Globus pallidus (tissue), 1 donor: ENCODE results near the gene LBX1.

Source experiments
- DNase-seq: peaks from one replicate; pipeline ENCODE4 v3.0.0-alpha.2; 2015; ENCODE audit warnings: low spot score

The LBX1 gene

DNA sequence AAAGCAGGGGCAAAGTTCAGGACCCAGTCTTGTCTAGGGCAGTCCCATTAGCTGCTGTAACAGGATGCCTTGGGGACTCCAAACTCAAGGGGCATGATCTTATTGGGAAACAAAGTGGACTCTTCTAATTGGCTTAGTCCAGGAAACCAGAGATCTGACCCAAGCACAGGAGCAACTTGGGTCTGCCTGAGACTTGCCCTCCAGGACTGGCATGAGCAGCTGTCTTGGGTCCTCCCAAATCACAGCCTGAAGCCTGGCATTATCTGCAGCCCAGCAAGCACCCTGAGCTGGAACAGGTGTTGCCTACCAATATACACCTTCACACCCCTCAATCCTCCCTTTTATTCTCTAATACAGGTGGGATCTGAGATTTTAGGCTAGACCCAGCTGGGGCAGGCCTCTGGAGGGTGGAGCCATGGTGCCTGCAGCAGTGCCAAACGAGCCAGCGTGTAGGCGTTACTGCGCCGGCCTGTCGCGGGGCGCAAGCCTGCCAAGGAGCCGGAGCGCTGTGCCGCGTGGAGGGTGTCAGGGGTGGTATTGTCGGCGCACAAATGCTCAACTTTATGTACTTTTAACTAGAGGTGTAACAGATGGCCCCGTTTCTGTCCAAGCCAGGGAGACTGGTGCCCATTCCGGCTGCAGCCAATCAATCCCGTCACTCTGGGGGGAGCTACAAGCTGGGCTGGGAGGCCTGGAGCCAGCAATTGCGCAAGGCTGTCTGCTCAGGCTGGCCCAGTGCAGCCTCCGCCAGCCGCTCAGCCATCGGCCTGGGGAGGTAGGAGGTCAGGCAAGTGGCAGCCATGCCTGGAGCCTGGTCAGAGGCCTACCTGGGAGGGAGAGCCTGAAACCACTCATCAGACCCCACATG lies 12.8 kb upstream of the LBX1 start:
- DNase-seq = no peak

DNA sequence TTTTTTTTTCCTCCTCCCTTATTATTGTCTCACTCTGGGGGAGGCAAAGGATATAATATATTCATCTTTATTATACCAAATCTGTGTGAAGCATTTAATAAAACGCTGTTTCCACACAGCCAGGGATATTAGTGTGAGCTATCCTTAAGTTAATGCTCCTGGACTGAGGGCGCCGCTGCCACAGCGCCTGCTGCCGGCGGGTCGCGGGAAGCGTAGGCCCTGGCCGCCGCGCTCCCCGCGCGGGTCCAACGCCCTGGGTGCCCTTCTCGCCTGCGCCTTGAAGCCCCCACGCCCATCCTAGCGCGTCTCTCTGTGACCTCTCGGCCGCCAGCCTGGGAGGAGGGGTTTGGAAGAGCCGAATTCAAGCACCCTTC lies 9.5 kb upstream of the LBX1 start:
- no peak for DNase-seq

DNA sequence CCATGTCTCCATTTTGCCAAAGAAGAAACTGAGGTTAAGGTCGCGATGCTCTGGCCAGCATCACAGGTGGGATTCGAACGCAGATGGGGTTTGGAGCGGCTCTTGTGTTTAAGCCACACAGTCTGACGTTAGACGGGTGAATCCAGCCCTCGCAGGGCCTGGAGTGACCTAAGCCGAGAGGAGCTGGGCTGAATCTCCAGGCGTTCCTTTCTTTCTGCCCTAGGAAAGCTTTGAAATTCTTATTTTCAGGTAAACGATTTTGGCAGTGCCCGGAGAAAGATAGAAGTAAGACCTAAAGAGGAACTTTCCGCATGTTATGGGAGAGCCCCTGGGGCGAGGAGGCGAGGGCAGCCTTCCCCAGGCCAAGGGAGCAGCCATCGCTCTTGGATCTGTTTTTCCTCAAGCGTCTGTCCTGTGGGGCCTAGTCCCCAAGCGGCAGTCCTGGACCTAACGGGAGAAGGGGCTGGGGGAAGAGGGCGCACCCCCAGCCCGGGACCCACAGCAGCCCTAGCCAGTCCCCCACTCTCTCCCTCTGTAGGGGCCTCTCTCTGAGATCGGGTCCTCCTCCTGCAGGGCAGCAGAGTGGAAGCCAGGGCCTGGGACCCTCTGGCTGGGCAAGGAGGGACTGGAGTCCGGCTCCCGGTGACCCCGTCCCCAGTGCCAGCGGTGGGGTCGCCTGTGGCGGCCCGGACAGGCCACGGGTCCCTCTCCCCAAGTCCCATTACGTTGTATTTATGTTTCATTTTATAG lies 8.9 kb upstream of the LBX1 start:
- DNase-seq = no peak

DNA sequence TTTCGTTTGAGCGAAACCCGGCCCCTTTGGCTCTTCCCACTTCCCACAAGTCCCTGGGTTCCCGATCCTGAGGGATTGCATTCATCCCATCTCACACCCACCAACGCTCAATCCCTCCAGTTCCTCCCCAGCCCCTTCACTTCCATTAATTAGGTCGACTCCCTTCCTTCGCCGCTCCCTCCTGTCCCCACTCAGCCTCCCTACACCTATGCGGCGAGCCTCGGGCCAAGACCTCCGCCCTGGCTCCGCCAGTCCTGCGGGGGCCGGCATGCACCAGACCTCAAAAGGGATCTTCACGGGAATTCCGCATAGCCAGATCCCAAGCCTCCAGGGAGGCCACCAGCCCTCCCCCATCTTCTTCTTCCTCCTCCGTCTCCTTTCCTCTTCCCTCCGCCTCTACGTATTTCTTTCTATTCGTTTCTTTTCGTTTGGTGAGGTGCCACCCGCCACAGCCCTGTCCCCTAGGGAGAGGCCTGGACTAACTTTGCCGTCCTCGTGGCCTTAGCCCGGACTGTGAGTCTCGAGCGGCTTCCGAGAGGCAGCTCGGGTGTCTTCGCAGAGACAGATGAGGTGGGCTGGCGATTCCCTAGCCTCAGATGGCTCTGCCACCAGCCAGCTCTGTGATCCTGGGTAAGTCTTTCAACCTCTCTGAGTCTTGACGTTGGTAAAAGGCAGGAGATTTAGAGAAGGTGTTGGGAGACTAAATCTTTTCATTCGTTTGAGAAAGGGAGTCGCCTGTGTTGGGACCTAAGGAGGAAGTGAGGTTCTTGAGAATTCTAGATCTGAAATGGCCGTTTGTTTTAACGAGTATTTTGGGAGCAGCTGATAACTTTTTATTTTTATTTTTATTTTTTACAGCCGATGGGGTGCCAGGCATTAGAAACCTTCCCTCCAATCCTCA lies 8.1 kb upstream of the LBX1 start:
- DNase-seq = no peak

DNA sequence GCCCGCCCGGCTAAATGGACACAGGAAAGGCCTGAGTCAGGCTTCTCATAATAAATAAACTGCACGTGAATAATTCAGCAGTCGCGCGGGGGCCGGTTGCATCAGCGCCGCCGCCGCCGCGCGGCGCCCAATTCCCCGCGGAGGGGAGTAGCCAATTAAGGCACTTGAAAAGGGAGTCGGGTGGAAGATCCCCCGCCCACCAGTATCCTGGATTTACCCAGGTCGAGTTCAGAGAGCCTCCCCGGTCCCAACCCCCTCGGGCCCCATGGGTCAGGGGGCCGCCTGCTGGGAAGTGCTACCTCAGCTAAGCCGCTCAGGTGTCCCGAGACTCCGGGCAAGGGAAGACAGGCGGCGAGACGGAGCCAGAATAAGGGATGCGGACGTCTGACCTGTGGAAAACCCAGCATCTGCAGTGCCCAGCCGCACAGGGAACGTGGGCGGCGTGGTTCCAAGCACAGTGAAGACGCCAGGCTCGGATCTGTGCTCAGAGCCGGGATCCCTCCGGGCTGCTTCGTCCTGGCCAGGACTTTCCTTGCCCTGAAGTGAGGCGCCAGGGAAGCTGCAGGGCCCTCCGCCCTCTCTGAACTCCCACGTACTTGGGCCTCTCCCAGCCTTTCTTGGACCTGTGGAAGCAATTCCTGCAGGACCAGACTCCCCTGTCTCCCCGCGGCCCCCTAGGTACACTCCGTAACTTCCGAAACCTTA lies 7.3 kb upstream of the LBX1 start:
- no peak for DNase-seq

DNA sequence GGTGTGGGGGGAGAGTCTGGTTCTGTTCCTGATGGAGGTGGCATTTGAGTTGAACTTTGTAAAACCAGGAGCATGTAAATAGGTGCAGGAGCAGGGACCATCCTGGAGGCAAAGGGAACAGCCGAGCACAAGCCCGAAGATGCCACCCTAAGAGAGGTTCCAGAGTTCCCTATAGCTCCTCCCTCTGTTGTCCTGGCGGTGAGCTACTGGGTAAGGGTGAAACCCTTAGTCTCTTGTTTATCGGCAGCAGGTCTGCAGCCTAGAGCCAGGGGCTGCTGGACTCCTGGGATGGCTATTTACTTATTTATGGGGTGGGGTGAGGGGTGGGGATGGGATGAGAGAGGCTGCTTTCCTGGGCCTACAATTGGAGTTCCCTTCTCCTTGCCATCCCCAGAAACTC lies 6.5 kb upstream of the LBX1 start:
- no peak for DNase-seq

DNA sequence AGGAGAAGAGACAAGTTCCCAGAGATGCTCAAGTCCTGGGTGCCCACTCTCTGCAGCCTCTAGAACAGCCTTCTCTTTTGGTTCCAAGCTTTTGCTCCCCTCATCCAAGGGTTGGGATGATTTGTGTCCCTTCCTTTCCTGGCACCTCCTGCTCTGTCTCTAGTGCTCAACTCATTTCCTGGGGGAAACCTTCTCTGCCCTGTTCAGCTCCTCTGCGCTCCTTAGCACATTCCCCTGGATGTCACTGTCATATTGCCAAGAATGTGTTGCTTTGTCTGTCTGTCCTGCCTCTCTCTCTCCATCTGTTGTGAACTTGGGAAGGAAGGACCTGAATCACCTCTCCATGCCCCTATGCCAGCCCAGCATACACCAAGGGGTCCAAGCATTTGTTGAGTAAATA lies 5.1 kb upstream of the LBX1 start:
- DNase-seq = no peak

DNA sequence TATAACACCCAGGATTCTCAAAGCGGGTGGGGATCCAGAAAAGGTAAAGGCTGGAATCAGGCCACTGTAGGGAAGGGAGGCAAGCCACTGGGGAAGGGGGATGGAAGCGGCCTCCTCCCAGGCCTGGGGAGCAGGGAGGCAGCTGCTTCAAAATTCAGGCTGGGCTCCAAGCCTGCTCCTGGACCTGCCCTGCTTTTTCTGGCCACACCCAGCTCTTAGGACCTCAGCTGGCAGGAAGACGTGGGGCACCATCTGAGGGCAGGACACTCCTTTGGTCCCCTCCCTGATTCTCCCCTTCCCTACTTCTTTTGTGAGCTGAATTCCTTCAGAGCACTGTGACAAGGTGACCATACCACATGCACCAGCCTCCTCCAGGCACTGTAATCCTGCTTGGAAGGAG lies 4.6 kb upstream of the LBX1 start:
- no peak for DNase-seq

DNA sequence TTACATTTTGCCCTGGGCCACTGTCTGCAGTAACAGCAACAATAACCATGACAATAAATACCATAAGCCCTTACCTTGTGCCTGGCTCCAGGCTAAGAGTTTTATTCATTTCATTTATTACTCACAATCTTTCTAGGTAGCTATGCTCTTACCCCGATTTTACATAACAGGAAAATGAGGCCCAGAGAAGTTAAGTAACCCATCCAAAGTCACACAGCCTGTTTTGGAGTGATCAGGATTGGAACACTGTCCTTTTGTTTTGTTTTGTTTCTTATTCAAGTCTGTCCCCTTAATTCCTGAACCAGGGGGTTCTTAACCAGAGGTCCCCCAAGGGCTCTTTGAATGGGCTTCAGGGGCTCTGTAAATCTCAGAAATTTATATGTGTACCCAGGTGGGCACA lies 4.2 kb upstream of the LBX1 start:
- DNase-seq = no peak

DNA sequence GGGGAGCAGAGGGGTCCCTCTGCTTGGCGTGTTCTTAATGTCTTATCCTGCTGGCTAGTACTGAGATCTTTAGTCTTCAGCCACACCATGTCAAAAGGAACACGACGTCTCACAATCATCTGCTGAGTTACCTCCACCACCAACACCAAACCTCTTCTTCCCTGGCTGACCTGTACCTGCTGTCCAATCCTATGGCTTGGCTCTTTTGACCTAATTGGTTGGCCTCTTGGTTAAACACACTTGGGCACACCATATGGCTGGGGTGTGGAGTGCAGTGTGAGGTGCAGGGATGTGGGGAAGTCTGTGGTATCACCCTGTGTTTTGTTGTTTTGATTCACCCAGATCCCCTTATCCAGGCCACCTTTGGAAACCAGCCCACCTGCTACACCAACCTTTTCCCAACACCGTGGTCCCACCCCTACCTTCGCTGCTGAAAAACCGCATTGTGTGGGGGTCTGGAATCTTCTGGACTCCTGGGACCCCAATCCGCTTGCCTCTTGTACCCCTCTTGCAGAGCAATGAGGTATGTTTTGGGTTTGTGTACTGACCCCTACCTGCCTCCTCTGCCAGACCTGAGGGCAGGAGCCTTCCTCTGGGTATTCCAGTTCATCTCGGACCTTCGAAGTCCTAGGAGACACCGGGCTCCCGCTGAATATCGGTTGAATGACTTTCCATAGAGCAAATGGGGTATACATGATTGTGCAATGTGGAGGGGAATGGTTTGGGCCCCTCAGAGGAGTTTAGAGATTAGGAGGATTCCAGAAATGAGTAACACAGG lies 2.8 kb upstream of the LBX1 start:
- no peak for DNase-seq

DNA sequence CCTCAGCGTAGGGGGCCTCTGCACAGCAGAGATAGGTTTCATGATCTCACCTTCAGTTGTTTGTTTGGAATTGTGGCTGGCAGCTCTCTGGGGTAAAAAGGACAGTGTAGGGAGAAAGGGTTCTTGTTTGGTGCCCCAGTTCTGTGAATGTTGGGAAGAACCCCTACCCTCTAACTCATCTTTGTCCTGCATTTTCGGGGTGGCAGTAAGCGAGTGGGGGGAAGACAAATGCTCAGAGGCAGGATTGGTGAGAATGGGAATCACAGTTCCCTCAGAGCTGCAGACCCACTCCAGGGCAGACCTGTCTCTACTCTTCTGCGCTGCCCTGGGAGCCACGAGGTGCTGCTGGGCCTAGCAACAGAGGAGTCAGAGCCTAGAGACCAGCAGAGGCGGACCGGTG lies 1.8 kb upstream of the LBX1 start:
- DNase-seq = no peak

DNA sequence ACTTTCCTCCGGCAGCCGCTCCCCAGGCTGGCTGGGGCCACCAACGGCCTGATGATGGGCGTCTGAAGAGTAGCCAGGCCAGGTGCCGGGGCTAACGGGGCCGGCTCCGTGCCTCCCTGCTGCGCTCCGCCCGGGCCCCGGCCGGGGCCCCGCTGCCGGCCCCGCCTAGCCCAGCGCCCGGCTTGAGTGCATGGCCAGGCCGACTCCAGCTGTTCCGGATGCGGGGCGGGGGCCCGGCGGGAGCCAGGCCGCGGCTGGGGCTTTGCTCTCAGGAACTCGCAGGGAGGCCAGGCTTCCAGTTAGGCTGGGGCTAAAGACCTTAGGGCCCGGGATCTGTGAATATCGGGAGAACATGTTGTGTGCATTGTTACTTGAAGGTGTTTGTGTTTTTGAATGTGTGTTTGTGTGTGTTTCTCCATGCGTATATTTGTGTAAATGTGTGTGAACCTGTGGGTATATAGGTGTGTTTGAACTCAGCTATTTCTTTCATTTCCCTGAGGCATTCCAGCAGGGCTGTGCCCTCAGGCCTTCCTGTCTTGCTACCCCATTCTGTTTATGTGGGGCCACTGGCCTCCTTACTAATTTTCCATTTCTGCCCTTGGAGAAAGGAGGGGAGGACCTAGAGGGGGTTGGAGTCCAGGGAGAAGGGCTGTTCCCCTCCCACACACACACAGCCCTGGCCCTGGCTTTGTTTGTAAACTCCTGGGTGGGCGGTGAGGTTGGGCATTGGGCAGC lies 1.1 kb upstream of the LBX1 start:
- no peak for DNase-seq

DNA sequence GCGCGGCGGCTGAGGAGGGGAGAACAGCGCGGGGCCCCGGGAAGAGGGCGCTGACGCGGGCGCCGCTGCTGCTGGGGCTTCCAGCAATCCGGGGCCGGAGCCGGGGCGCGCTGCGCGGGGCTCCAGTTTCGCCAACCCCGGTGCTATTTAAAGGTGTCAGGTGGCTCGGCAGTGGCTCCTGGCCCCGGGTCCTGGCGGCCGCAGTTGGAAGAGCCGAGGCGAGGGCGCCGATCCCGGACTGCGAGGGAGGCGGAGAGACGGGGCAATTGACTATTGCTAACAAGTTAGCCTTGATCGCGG lies 347 bp downstream of the LBX1 start:
- DNase-seq = no peak

DNA sequence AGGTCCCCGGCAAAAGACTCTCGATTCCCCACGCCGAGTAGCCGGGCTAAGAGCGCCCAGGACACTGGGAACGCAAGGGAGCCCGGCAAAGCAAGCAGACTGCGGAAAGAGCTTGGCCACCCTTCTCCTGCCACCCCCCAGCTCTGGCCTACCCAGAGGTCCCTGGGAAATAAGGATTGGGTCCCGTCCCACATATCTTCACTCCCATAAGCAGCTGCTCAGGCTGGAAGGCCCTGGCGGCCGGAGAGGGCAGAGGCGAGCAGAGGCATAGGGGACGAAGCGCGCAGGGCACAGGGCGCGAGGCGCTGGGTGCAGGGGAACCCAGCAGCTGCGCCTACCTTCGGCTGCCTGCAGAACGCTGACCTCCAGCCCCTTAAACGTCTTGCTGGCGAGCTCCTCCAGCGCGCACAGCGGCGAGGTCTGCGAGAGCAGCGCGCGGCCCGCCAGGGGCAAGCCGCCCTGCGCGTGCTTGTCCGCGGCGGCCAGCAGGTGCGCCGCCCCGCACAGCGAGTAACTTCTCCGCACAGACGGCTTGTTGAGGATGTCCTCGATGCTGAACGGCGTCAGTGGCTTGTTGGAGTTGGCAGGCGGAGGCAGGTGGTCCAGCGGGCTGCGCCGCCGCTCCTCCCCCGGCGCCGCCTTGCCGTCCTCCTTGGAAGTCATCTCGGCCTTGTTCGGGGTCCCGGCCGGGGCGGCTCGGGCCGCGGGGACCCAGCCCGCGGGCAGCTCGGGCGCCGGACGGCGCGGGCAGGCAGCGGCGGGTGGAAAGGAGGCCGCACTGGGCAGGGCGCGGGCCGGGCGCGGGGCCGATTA lies 904 bp downstream of the LBX1 start:
- DNase-seq = no peak

DNA sequence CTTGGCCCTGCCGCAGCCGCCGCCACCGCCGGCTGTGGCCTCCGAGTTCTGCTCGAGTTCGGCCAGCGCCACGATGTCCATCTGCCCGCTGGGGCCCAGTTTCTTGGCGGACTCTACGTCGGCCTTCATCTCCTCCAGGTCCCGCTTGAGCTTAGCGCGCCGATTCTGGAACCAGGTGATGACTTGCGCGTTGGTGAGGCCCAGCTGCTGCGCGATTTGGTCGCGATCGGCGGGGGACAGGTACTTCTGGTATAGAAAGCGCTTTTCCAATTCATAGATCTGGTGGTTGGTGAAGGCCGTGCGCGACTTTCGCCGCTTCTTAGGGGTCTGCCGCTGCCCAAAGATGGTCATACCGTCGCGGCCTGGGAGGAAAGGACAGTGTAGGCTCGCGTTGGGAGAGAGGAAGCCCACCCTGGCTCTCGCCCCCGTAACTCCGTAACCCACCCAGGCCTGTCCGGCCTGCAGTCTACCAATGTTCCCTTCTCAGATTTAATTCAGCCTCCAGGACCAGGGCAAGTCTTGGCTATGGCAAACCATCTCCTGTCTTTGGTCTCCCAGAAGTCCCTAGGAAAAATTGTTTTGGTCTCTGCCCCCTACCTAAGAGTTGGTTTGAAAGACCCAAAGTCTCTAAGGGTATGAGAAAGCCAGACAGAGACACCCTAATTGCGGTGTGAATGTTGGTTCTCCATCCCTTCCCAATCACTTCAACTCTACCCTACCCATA lies 1.7 kb downstream of the LBX1 start:
- DNase-seq = no peak

DNA sequence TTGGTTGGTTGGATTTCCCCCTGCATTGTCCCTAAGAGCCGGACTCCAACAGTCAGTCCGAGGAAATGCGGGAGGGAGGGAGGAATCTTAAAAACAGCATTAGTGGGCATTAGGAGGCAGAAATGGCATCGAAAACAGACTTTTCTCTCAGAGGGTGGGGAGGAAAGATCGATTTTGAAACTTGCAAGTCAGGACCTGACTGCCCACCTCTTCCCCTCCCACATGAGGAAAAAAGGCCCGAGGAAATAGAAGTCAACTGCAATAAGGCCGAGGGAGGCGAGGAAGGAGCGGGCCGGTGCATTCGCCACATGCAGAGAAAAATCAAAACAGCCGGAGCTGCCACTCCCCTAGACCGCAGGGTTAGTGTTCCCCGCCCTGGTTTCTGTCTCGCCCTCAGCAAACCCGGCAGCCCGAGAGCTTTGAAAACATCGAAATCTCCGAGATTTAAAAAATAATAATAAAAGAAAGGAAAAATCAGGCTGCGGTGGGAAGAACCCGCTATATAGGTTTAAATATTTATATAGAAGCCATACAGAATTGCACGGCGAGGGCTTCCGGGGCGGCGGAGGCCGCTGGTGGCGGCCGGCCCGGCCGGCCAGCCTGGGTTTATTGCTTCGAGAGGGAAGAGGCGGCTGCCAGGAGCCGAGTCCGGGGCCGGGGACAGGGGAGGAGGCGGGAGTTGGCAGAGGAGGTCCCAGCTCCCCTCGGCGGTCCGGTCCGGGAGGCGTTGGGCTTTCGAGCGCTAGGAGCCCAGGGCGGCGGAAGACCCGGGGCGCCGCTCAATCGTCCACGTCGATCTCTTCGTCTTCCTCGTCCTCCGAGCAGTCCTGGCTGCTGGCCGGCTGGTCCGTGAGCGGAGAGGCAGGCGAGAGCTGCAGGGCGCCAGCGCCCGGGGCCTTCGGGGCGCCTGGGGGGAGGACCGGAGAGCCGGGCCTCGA lies 2.5 kb downstream of the LBX1 start:
- no peak for DNase-seq

DNA sequence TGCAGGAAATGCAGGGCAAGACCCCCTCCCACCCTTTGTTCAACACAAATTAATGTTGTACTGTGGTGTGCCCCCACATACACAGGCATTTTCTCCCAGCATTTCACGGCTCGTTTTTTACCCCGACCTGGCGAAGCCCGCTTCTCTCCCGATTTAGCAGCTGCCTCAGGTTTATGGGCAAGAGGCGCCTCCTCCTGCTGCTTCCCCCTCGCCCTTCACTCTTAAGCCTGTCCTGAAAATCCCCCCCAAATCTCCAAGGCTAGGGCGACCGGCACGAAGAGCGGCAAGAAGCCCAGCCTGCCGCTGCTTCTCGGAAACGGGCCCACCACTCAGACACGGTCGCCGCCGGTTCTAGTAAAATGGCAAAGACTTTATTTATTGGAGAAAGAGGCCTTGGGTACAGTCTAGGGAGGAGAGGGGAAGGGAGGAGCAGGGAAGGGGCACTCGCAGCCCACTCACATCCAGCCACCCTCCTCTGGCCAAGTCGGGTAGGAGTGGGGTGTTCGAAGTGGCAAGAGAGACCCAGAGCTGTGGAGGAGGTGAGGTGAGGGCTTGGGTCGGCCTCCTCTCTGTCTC lies 3.3 kb downstream of the LBX1 start:
- DNase-seq = no peak
